Tongue (tissue), 2 donors: ENCODE data around the gene SCAF8. TPM values are rescaled to one million over a fixed set of nuclear protein-coding genes. Genes with fewer than 3 reads are reported as not detected.

Experiments used
- DNase-seq: peaks from one replicate; pipeline ENCODE4 v3.0.0-alpha.2; 2015
- total RNA-seq: library from RNA; depleted of rRNA; stranded (reverse); fragments of >200 nt; gene quantifications from one replicate; pipeline ENCODE4 v1.2.3, GENCODE V29; 2014

The SCAF8 gene
- total RNA-seq, 1 donor from 2014 or later, result 60.4 TPM

- no peak for DNase-seq
Observed at GRCh38 chr6:154841109-154841508, 107.9 kb downstream of the SCAF8 start.

GRCh38 chr6:154842833-154843232 lies 109.6 kb downstream of the SCAF8 start:
- DNase-seq, result peak; percentile 72

GRCh38 chr6:154847318-154847717 lies 114.1 kb downstream of the SCAF8 start:
- no peak for DNase-seq

GRCh38 chr6:154848580-154848979 lies 115.4 kb downstream of the SCAF8 start:
- DNase-seq, result peak; percentile 56

- DNase-seq, result no peak
Observed at GRCh38 chr6:154849475-154849874, 116.3 kb downstream of the SCAF8 start.

GRCh38 chr6:154852687-154853086 lies 119.5 kb downstream of the SCAF8 start:
- DNase-seq, result no peak

GRCh38 chr6:154857529-154857928 lies 124.3 kb downstream of the SCAF8 start:
- DNase-seq, result no peak

- DNase-seq, result no peak
Observed at GRCh38 chr6:154861825-154862224, 128.6 kb downstream of the SCAF8 start.

- no peak for DNase-seq
Observed at GRCh38 chr6:154862536-154862935, 129.3 kb downstream of the SCAF8 start.

- DNase-seq, result peak; percentile 37
Observed at GRCh38 chr6:154864066-154864430, 130.8 kb downstream of the SCAF8 start.

- DNase-seq, result no peak
Observed at GRCh38 chr6:154865291-154865690, 132.1 kb downstream of the SCAF8 start.

- peak; percentile 82 for DNase-seq
Observed at GRCh38 chr6:154868143-154868594, 135.0 kb downstream of the SCAF8 start.

- DNase-seq, result no peak
Observed at GRCh38 chr6:154872542-154873114, 139.4 kb downstream of the SCAF8 start.

GRCh38 chr6:154873546-154873945 lies 140.3 kb downstream of the SCAF8 start:
- no peak for DNase-seq

- DNase-seq, result no peak
Observed at GRCh38 chr6:154874773-154875592, 141.8 kb downstream of the SCAF8 start.

GRCh38 chr6:154876486-154877280 lies 143.5 kb downstream of the SCAF8 start:
- no peak for DNase-seq

- DNase-seq, result no peak
Observed at GRCh38 chr6:154878871-154879491, 145.8 kb downstream of the SCAF8 start.

GRCh38 chr6:154882107-154882506 lies 148.9 kb downstream of the SCAF8 start:
- DNase-seq, result no peak
